NCI-H1048 (cell line): ENCODE data around the gene MARVELD3.

Experiments
- DNase-seq: peaks from one replicate; lab custom pipeline; 2025; lab: John Stamatoyannopoulos, UW

MARVELD3 gene

DNA sequence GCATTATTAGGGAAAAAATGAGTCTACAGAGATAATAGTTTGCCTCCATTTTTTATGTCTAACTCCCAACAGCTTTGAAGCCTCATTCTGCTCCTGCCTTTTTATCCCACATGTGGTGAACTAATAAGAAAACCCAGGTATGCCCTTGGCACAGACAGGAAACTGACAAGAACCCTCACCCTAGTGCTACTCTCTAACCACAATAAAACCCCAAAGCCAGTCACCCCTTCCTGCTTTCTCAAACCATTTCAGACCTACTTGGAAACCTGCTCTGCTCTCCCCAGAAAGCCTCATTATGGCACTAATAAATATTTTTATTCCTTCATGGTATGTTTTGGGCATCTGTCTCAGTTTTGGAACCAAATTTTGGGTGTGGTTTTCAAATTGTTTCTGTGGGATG, 3.9 kb upstream of the MARVELD3 start:
- DNase-seq, result no peak

GRCh38 chr16:71623597-71623996, 2.4 kb upstream of the MARVELD3 start:
- DNase-seq, result no peak

- no peak for DNase-seq
Measured at GRCh38 chr16:71625113-71625850, 702 bp upstream of the MARVELD3 start.

DNA sequence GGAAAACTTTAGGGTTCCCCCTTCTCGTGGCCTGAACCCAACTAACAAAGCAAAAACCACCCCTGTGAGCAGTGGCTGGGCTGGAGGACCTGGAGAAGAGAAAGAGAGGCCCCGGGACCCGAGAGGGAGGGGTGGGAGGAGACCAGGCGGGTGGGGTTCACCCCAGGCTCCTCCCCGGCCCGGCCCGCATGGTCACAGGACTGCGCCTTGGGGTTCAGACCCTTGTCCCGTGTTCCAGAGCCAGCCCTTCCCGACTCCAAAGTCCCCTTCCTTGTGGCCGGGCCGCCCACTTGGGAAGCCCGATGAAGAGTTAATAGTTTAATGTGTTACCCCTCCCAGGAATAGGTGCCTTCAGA, 852 bp downstream of the MARVELD3 start:
- no peak for DNase-seq

- DNase-seq, result no peak
Measured at GRCh38 chr16:71627731-71628181, 1.8 kb downstream of the MARVELD3 start.

DNA sequence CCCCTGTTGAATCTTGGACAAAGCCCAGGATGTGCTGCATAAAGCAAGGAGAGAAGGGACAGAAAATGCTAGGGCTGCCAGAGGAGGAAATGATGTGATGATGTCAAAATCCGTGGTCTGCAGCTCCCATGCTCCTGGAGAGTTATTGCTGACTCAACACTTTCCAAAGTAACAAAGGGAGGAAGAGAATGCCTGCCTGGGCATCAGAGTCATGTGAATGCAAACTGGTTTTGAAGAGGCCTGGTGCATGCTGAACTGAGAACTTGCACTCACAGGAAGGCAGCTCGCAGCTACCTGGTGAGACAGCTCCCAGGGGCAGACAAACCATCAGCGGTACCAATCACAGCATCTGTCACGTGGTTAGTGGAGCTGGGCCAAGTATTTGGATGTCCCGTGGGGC, 2.8 kb downstream of the MARVELD3 start:
- DNase-seq, result no peak

DNA sequence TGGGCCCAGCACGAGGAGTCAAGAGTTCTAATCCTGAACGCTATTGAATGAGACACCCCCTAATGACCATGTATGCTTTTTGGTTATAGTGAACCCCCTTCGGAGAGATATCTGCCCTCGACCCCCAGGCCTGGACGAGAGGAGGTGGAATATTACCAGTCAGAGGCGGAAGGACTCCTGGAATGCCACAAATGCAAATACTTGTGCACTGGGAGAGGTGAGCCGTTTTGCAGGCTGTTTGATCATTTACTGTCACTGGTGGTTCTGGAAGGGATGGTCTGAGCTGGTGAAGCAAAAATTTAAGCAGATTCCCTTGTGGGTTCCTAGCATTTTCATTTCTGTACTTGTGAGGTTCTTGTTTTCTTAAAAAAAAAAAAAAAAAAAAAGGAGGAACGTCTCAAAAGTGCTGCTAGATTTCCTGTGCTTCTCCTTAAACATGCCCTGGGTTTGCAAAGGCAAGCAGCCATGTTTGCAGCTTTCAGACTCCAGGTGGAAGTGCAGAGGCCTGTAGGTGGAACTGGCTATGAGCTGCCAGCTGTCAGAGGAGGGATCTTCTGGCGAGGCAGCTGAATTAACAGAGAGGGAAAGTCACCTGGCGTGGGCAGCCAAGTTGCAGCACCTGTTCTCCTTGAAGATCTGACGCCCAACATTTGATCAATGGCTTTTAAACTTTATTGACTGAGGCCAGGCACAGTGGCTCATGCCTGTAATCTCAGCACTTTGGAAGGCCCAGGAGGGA, 3.5 kb downstream of the MARVELD3 start:
- no peak for DNase-seq

- DNase-seq, result no peak
Measured at GRCh38 chr16:71630808-71631207, 4.8 kb downstream of the MARVELD3 start.

GRCh38 chr16:71631776-71632175, 5.8 kb downstream of the MARVELD3 start:
- DNase-seq, result no peak

DNA sequence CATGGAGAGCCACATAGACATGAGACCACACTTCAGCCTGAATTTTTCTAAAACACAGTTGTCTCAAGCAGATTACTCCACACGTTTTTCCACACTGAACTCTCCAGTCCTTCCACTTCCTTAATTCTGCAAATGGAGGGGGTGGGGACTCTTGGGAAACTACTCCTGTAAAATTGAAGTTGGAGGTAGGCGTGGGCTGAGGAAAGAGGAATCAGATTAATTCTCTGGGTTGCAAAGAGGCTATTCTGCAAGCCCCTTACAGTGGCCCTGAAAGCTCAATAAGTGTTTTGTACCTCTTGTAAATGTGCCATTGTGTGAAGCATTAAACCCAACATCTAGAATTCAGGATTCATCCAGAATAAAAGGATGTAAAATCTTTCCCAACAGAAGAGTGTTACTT, 9.6 kb downstream of the MARVELD3 start:
- no peak for DNase-seq

- no peak for DNase-seq
Measured at GRCh38 chr16:71637398-71637797, 11.4 kb downstream of the MARVELD3 start.

DNA sequence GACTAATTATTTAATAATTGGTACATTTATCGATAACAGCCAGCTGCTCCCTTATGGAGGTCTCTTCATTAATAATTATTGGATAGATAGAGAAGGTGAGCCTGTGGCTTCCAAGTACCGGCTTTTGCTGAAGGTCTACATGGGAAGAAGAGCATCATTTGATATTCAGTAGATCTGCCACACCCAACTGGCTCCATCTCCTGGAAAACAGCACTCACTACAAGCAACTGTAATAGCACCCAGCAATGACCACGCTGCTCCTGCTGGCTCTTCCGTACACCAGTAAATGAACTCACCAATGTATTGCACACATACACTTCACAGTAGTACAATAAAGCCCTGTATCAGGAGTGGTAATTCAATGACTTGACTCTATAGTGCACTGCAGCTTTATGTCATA, 19.5 kb downstream of the MARVELD3 start:
- no peak for DNase-seq

GRCh38 chr16:71647391-71647790, 21.4 kb downstream of the MARVELD3 start:
- no peak for DNase-seq

DNA sequence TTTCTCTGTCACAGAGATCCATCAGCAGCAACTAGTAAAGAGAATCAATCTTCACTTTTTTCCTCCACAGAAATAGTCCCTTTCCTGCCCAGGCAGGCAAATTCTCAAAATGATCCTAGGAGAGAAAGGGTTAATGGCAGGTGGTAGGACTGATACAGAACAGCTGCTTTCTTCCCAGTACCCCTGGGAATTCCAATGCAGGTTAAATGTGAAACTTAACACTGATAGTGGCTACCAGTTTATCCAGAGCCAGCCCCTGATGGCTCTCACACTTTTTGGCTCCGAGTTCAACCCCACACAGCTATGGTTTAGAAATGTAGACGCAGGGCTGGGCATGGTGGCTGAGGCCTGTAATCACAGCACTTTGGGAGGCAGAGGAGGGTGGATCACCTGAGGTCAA, 22.2 kb downstream of the MARVELD3 start:
- DNase-seq, result no peak

GRCh38 chr16:71648921-71649320, 22.9 kb downstream of the MARVELD3 start:
- DNase-seq, result no peak

- DNase-seq, result no peak
Measured at GRCh38 chr16:71649704-71650103, 23.7 kb downstream of the MARVELD3 start.

GRCh38 chr16:71658771-71659170, 32.8 kb downstream of the MARVELD3 start:
- DNase-seq, result no peak

DNA sequence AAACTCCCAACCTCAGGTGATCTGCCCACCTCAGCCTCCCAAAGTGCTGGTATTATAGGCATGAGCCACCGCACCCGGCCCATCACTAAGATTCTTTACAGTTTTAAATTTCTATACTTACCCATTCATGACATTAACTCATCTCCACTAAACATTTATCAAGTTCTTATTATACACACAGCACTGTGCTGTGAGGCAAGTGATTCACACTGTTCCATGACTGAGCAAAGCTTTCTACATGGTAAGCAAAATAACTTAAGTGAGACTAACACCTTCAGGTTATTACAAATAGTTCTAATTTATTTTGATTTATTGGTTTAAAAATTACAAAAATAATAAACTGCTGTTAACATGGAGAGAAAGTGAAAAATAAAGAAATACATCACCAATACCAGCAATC, 33.5 kb downstream of the MARVELD3 start:
- DNase-seq, result no peak

- no peak for DNase-seq
Measured at GRCh38 chr16:71666264-71666663, 40.3 kb downstream of the MARVELD3 start.

DNA sequence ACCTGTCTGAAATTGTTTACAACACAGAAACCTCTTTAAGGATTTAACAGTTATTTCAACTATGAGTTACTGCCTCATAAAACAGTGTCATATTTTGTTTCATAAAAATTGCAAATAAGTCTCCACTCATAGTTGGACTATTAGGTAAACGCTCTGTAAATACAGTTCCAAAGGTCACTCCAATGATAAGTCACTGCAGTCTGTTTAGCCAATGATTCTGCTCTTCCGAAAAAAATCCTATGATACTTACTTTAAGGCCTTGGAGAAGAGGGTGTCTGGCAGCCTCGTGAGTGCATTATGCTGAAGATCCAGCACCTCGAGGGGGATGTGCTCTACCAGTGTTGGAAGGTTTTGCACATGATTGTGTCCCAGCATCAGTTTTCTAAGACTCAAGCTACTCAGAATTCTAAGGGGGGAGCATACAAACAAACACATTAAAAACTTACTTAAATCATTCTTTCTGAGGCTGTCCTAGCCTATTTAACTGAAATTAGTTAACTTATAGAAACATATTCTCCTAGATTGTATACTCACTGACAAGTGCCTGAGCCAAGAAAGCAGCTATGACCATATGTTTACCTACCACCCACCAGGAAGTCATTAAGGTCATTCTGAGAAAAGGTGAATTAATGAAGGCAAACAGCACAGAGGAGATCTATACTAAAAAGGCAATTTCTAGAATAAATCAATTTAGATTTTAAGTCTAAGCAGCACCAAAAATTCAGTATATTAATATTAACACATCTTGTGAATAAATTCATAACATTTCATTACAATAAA, 41.1 kb downstream of the MARVELD3 start:
- no peak for DNase-seq

GRCh38 chr16:71669926-71670536, 44.0 kb downstream of the MARVELD3 start:
- DNase-seq, result no peak

GRCh38 chr16:71670537-71670936, 44.6 kb downstream of the MARVELD3 start:
- no peak for DNase-seq
